Neural crest cell (in vitro differentiated cells): ENCODE measurements around the gene STK24. TPM values are rescaled to one million over a fixed set of nuclear protein-coding genes. Genes with fewer than 3 reads are reported as not detected.
"Not testable (repeated sequence)": the region's sequence is repeated elsewhere in the genome, so short reads cannot be mapped to it uniquely, and the experiment has no call there.

ENCODE experiments used
- DNase-seq: peaks from one replicate; pipeline ENCODE4 v3.0.0; 2021; ENCODE audit warnings: low read depth, mixed read lengths, low spot score
- H3K27ac Mint-ChIP-seq: one replicate; pipeline ENCODE4 v1.8.0; 2021; ENCODE audit warnings: mild to moderate bottlenecking, mixed read lengths; ENCODE audit not compliant: unreplicated experiment
- H3K27me3 Mint-ChIP-seq: 2 replicates; pipeline ENCODE4 v1.8.0; 2021; ENCODE audit warnings: low read depth, mild to moderate bottlenecking, mixed read lengths
- H3K36me3 Mint-ChIP-seq: 2 replicates; pipeline ENCODE4 v1.8.0; 2021; ENCODE audit warnings: low read depth, mild to moderate bottlenecking, mixed read lengths
- H3K4me1 Mint-ChIP-seq: 2 replicates; pipeline ENCODE4 v1.8.0; 2021; ENCODE audit warnings: mixed read lengths
- H3K4me3 Mint-ChIP-seq: one replicate; pipeline ENCODE4 v1.8.0; 2021; ENCODE audit warnings: mild to moderate bottlenecking, mixed read lengths
- H3K9me3 Mint-ChIP-seq: 2 replicates; pipeline ENCODE4 v1.8.0; 2021; ENCODE audit warnings: mixed read lengths
- CTCF ChIP-seq: fragments of 200-600 bp; sonication (generic); conservative IDR thresholded peaks from 2 replicates; pipeline ENCODE4 v1.5.0; 2021; ENCODE audit warnings: antibody characterized with exemption, mild to moderate bottlenecking
- total RNA-seq: library from RNA; stranded (reverse); gene quantifications from 2 replicates; pipeline ENCODE4 v1.2.1, GENCODE V29; 2021

STK24 gene
- total RNA-seq, 1 donor from 2014 or later, result 114 TPM

DNA sequence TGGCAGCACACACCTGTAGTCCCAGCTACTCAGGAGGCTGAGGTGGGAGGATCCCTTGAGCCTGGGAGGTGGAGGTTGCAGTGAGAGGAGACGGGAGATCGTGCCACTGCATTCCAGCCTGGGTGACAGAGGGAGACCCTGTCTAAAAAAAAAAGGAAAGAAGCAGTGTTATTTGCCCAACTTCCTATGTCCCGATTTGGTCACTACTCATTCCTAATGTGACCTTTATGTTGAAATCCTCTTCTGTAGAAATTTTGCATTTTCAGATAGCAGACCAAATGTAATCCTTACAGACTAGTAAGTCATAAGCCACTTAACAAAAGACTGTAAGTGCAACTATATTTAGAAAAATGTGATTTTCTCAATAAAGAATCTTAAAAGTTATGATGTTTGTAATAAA lies 18.2 kb upstream of the STK24 start:
- DNase-seq, result no peak
- TF ChIP-seq CTCF, result no peak
- H3K9me3 Mint-ChIP-seq, result peaks cover 8% of the 10 kb centered on the region
- no peaks in the 10 kb centered on the region for H3K36me3 Mint-ChIP-seq
- H3K27ac Mint-ChIP-seq, result no peak overlapping the region
- peaks cover 3% of the 10 kb centered on the region for H3K4me1 Mint-ChIP-seq
- H3K27me3 Mint-ChIP-seq, result no peaks in the 10 kb centered on the region
- no peak overlapping the region for H3K4me3 Mint-ChIP-seq

DNA sequence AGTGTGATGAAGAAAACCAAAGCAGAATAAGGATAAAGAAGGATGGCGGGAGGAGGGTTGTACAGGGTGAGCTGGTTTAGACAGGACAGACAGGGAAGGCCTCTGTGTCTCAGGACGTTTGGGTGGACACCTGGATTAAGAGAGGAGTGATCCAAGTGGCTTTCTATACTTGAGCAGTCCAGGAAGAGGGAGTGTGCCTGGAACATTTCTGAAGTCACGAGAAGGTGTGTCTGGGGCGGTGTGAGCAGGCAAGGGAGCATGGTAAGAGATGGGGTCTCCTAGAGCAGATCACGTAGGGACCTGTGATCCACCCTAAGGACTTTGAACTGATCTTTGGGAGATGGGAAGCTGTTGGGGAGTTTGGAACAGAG lies 15.4 kb upstream of the STK24 start:
- Mint-ChIP-seq H3K4me1 (peaks cover 4% of the 10 kb centered on the region), H3K27me3 (no peaks in the 10 kb centered on the region)
- TF ChIP-seq CTCF, result no peak

GRCh38 chr13:98591721-98592361 lies 14.9 kb upstream of the STK24 start:
- DNase-seq, result no peak
- Mint-ChIP-seq H3K4me3 (no peak overlapping the region), H3K9me3 (peaks cover 9% of the 10 kb centered on the region), H3K27ac (no peak overlapping the region), H3K36me3 (peaks cover 4% of the 10 kb centered on the region), H3K4me1 (peaks cover 4% of the 10 kb centered on the region), H3K27me3 (no peaks in the 10 kb centered on the region)
- no peak for TF ChIP-seq CTCF

More for the DNA sequence above, 15.4 kb upstream of the STK24 start:
- H3K9me3 Mint-ChIP-seq, result peaks cover 9% of the 10 kb centered on the region
- no peak overlapping the region for H3K4me3 Mint-ChIP-seq
- H3K36me3 Mint-ChIP-seq, result peaks cover 4% of the 10 kb centered on the region
- DNase-seq, result no peak
- H3K27ac Mint-ChIP-seq, result no peak overlapping the region

DNA sequence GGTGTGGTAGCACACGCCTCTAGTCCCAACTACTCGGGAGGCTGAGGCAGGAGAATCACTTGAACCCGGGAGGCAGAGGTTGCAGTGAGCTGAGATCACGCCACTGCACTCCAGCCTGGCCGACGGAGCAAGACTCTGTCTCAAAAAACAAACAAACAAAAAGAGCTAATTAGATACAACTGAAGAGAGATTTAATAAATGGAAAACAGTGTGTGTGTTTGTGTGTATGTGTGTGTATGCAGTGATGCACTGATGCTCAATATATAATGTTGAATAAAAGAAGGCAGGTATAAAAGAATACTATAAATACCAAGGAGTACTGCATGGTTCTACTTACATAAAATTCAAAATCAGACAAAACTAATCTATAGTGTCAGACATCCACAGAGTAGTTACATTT lies 13.6 kb upstream of the STK24 start:
- H3K9me3 Mint-ChIP-seq, DNase-seq, H3K27ac Mint-ChIP-seq, H3K4me3 Mint-ChIP-seq, H3K36me3 Mint-ChIP-seq, H3K27me3 Mint-ChIP-seq, H3K4me1 Mint-ChIP-seq: not testable (repeated sequence)

- not testable (repeated sequence) for H3K4me1 Mint-ChIP-seq, H3K27ac Mint-ChIP-seq, H3K27me3 Mint-ChIP-seq, H3K9me3 Mint-ChIP-seq, H3K36me3 Mint-ChIP-seq, DNase-seq, H3K4me3 Mint-ChIP-seq
Measured at GRCh38 chr13:98589516-98589915, 12.6 kb upstream of the STK24 start.

- no peak for DNase-seq
- Mint-ChIP-seq H3K9me3 (peaks cover 9% of the 10 kb centered on the region), H3K27ac (peak overlapping the region; percentile 35), H3K4me1 (peaks cover 20% of the 10 kb centered on the region), H3K27me3 (no peaks in the 10 kb centered on the region), H3K4me3 (no peak overlapping the region), H3K36me3 (peaks cover 4% of the 10 kb centered on the region)
- TF ChIP-seq CTCF, result no peak
Measured at GRCh38 chr13:98586400-98587345, 9.8 kb upstream of the STK24 start.
